K562 (cell line): ENCODE results near the gene SLC17A8. TPM values are rescaled to one million over a fixed set of nuclear protein-coding genes. Genes with fewer than 3 reads are reported as not detected.

Experiments used
- ATAC-seq: fragments of 200-7000 bp; cut with Tn5 transposase; 3 replicates; pipeline ENCODE4 v1.9.1; 2020; ENCODE audit warnings: moderate library complexity
- BruUV-seq: library from RNA; stranded (reverse); fragments of 400-500 nt; replicated peaks from 2 replicates; lab custom pipeline; 2021; lab: Mats Ljungman, UMichigan
- CTCF ChIA-PET: fragments of 300-600 bp; formaldehyde crosslinking; extraction: SDS; loops from one replicate; lab custom pipeline; 2021; ENCODE audit warnings: low intra/inter-chr PET ratio; lab: Yijun Ruan, JAX
- POLR2A ChIA-PET: fragments of 300-600, 350-650 bp; sonication (Branson Sonifier 250); formaldehyde crosslinking; extraction: SDS; loops from one replicate; lab custom pipeline; 2021; ENCODE audit warnings: antibody characterized with exemption, inconsistent platforms; lab: Yijun Ruan, JAX
- DNase-seq, 4 experiments: peaks; one replicate each; pipeline versions ENCODE4 v3.0.0 to v3.0.0-alpha.2; 2011 to 2018; ENCODE audit warnings: low spot score in 3 of 4, mixed read lengths in 3 of 4; ENCODE audit errors: extremely low read depth in 1 of 4
- FAIRE-seq: peaks from 2 replicates; lab custom pipeline; 2011; peaks lifted over from hg19 to GRCh38; lab: Jason Lieb, UNC
- H2AFZ ChIP-seq: 2 replicates; pipeline ENCODE4 v1.6.0; 2011; ENCODE audit warnings: low read depth, low read length, control low read depth, inconsistent platforms
- H3K27ac ChIP-seq: fragments of 200-600 bp; 3 replicates; pipeline ENCODE4 v1.8.0; 2011; ENCODE audit warnings: low read depth, mild to moderate bottlenecking, control low read depth, inconsistent platforms, low read length, moderate library complexity, mixed read lengths; ENCODE audit errors: extremely low read depth
- H3K27me3 ChIP-seq, 2 experiments: fragments of 300-600 bp in 1 of 2; 2 replicates in 1 of 2; 3 replicates in 1 of 2; pipeline versions ENCODE4 v1.6.0 to v1.8.0; 2011; ENCODE audit warnings: inconsistent platforms in 2 of 2, low read length in 2 of 2, mild to moderate bottlenecking in 1 of 2, mixed read lengths in 1 of 2, moderate library complexity in 1 of 2; ENCODE audit not compliant: control insufficient read depth in 2 of 2, insufficient read depth in 2 of 2
- H3K36me3 ChIP-seq: fragments of 300-600 bp; 3 replicates; pipeline ENCODE4 v1.8.0; 2011; ENCODE audit warnings: mild to moderate bottlenecking, low read length, inconsistent platforms; ENCODE audit not compliant: control insufficient read depth, insufficient read depth
- H3K4me1 ChIP-seq, 2 experiments: fragments of 200-600 bp in 1 of 2; replicated peaks in 1 of 2; 2 replicates in 1 of 2; 3 replicates in 1 of 2; pipeline versions ENCODE4 v1.5.1 to v1.8.0; 2011; ENCODE audit warnings: inconsistent platforms in 2 of 2, low read length in 2 of 2, mild to moderate bottlenecking in 1 of 2, mixed read lengths in 1 of 2, moderate library complexity in 1 of 2; ENCODE audit not compliant: control insufficient read depth in 2 of 2, insufficient read depth in 2 of 2
- H3K4me2 ChIP-seq: 2 replicates; pipeline ENCODE4 v1.6.1; 2011; ENCODE audit warnings: low read length, control low read depth, inconsistent platforms, mixed read lengths; ENCODE audit not compliant: insufficient read depth
- H3K4me3 ChIP-seq: fragments of 200-600 bp; sonication (generic), shearing (Covaris generic); 2 replicates; pipeline ENCODE4 v1.5.1; 2016; ENCODE audit warnings: control low read depth, inconsistent platforms
- H3K79me2 ChIP-seq: fragments of 200-600 bp; 3 replicates; pipeline ENCODE4 v1.8.0; 2011; ENCODE audit warnings: low read length, inconsistent platforms; ENCODE audit not compliant: control insufficient read depth, insufficient read depth
- H3K9ac ChIP-seq, 2 experiments: 2 replicates each; pipeline versions ENCODE4 v1.6.0 to v1.6.1; 2011; ENCODE audit warnings: low read depth in 2 of 2, low read length in 2 of 2, control low read depth in 1 of 2, inconsistent platforms in 1 of 2, mild to moderate bottlenecking in 1 of 2, mixed read lengths in 1 of 2; ENCODE audit not compliant: insufficient read depth in 1 of 2
- H3K9me1 ChIP-seq: one replicate; pipeline ENCODE4 v1.6.0; 2011; ENCODE audit warnings: inconsistent platforms, mild to moderate bottlenecking, low read length, moderate library complexity; ENCODE audit not compliant: control insufficient read depth, insufficient read depth
- H3K9me3 ChIP-seq: replicated peaks from 2 replicates; pipeline ENCODE4 v1.5.1; 2011; ENCODE audit warnings: low read depth, low read length, inconsistent platforms; ENCODE audit not compliant: control insufficient read depth, insufficient read depth
- H4K20me1 ChIP-seq: replicated peaks from 2 replicates; pipeline ENCODE4 v1.6.1; 2011; ENCODE audit warnings: low read length, inconsistent platforms, mixed read lengths; ENCODE audit not compliant: control insufficient read depth, insufficient read depth
- BRD9 ChIP-seq: fragments of 450-650 bp; IDR thresholded peaks from 2 replicates; pipeline ENCODE4 v1.6.1; 2018; ENCODE audit warnings: low read depth; ENCODE audit not compliant: partially characterized antibody
- KAT2B ChIP-seq: IDR thresholded peaks from one replicate; pipeline ENCODE4 v1.6.1; 2012; ENCODE audit warnings: low read depth, mild to moderate bottlenecking, control low read depth, inconsistent platforms, low read length, moderate library complexity
- SIX5 ChIP-seq, 2 experiments: IDR thresholded peaks; 2 replicates each; pipeline ENCODE4 v1.6.1; 2011; ENCODE audit warnings: low read length in 2 of 2, borderline replicate concordance in 1 of 2, low read depth in 1 of 2, mild to moderate bottlenecking in 1 of 2, moderate library complexity in 1 of 2; ENCODE audit not compliant: insufficient read depth in 1 of 2
- STAG1 ChIP-seq: sonication (generic); formaldehyde crosslinking; IDR thresholded peaks from 2 replicates; pipeline ENCODE4 v1.5.0; 2020; ENCODE audit warnings: missing genetic modification reagents, borderline replicate concordance
- TEAD4 ChIP-seq, 2 experiments: sonication (generic) in 1 of 2; formaldehyde crosslinking in 1 of 2; IDR thresholded peaks; 2 replicates each; pipeline versions ENCODE4 v1.6.1 to v1.8.0; 2012 to 2022; ENCODE audit warnings: borderline replicate concordance in 1 of 2, inconsistent platforms in 1 of 2, low read length in 1 of 2, mild to moderate bottlenecking in 1 of 2, missing genetic modification reagents in 1 of 2
- TOE1 ChIP-seq, 2 experiments: fragments of 450-650 bp in 1 of 2; sonication (generic) in 1 of 2; formaldehyde crosslinking in 1 of 2; IDR thresholded peaks; 2 replicates each; pipeline versions ENCODE4 v1.7.1 to v1.8.0; 2016 to 2022; ENCODE audit warnings: borderline replicate concordance in 2 of 2, mild to moderate bottlenecking in 2 of 2, antibody characterized with exemption in 1 of 2, inconsistent platforms in 1 of 2, low read depth in 1 of 2, missing genetic modification reagents in 1 of 2, moderate library complexity in 1 of 2
- ZFP30 ChIP-seq: fragments of 250-450 bp; sonication (Bioruptor Pico); IDR thresholded peaks from 2 replicates; pipeline ENCODE4 v1.8.0; 2022; ENCODE audit warnings: moderate library complexity, mild to moderate bottlenecking, inconsistent platforms, borderline replicate concordance
- ZNF224 ChIP-seq: sonication (generic); formaldehyde crosslinking; IDR thresholded peaks from 2 replicates; pipeline ENCODE4 v1.8.0; 2022; ENCODE audit warnings: mild to moderate bottlenecking, missing genetic modification reagents
- ZNF644 ChIP-seq: fragments of 200-800 bp; sonication (Bioruptor generic); IDR thresholded peaks from 2 replicates; pipeline ENCODE4 v1.6.1; 2016; ENCODE audit warnings: low read depth, missing genetic modification characterization, missing compliant biosample characterization
- whole genome bisulfite sequencing: fragments of 100-300 bp; shearing (Covaris generic); methylation state at CpG from one replicate; pipeline ENCODE4 v1.1.6; 2016; ENCODE audit warnings: low coverage, mixed read lengths; ENCODE audit not compliant: insufficient coverage; ENCODE audit errors: missing lambda C conversion rate; 5-methylcytosine and 5-hydroxymethylcytosine counted together
- in situ Hi-C: fragments of 300-500 bp; cut with MboI; formaldehyde crosslinking; loops from 4 replicates; pipeline ENCODE4 v1.15.0; 2018; ENCODE audit warnings: inconsistent platforms, mixed read lengths
- intact Hi-C: fragments of 100-400 bp; cut with micrococcal nuclease; formaldehyde crosslinking; loops from 2 replicates; pipeline ENCODE4 v1.14.2; 2022
- polyA plus RNA-seq, 8 experiments: library from polyadenylated mRNA; depleted of rRNA in 4 of 8; stranded (reverse) in 5 of 8; unstranded in 3 of 8; fragments of >200 nt; fragmentation: Nextera tagmentation in 2 of 8; fragmentation: Illumina TruSeq in 1 of 8; extraction: Ambion mirVana in 2 of 8; extraction: Trizol in 1 of 8; gene quantifications; 2 replicates each; pipeline versions ENCODE4 v1.2.1 to v1.2.3, GENCODE V29; 2011 to 2014; ENCODE audit warnings: inconsistent platforms in 1 of 8, missing spikeins in 1 of 8
- total RNA-seq, 7 experiments: library from RNA; depleted of rRNA in 6 of 7; stranded (reverse); fragments of >200 nt in 6 of 7; fragmentation: Illumina TruSeq in 2 of 7; extraction: Trizol in 2 of 7; gene quantifications; 2 replicates each; pipeline versions ENCODE4 v1.2.1 to v1.2.3, GENCODE V29; 2011 to 2021; ENCODE audit warnings: low replicate concordance in 1 of 7
- TF ChIP-seq, protein P1 (sequence below): fragments of 200-600 bp; sonication (generic); IDR thresholded peaks from one replicate; pipeline ENCODE4 v1.6.1; 2012; ENCODE audit warnings: mild to moderate bottlenecking, low read depth, low read length, inconsistent platforms

The SLC17A8 gene
- total and polyA plus RNA-seq, 9 of the 15 experiments (the other 6 are each of a cell fraction or from before 2014, with no cell fraction given) = 0.03 TPM; not detected in 8

DNA sequence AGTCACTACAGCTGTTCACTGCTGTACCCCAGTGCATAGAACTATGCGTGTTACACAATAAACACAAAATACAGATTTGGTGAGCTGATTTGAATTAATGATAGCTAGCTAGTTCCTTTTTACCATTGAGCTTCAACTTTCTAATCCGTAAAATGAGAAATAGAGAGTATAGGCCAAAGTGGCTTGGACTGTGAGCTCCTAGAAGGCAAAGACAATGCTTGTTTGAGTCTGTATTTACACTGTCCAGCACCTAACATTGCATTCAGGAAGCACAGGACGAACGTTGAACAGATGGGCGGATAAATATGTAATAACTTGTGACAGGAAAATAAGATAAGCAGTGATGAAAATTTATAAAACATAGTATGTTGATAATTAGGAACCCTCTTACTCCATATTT is 31.5 kb downstream of the SLC17A8 start:
- no TSS peak for BruUV-seq
- ChIA-PET POLR2A (no interaction called here), CTCF (no interaction called here)
- in situ Hi-C loops = no loop called here
- DNase-seq = no peak
- Histone ChIP-seq H3K4me3 (no peak overlapping the region), H3K9me1 (no peaks in the 10 kb centered on the region), H3K9me3 (no peaks in the 10 kb centered on the region), H3K9ac (no peak overlapping the region), H3K79me2 (no peaks in the 10 kb centered on the region), H3K36me3 (no peaks in the 10 kb centered on the region), H2AFZ (no peak overlapping the region), H3K4me1 (no peaks in the 10 kb centered on the region), H4K20me1 (no peaks in the 10 kb centered on the region), H3K27ac (no peak overlapping the region), H3K27me3 (no peaks in the 10 kb centered on the region; a peak in 2 of 5 replicates), H3K4me2 (no peak overlapping the region)
- intact Hi-C loops = no loop called here
- no peak for FAIRE-seq
- no peak for ATAC-seq
- 2% methylated on average over 5 of the region's 5 CpGs for WGBS
- TF ChIP-seq BRD9 (no peak), TEAD4 (IDR thresholded peaks at IDR 0.05; ENCODE audit: low read length) (no peak), TEAD4 (CRISPR knock-in tag; IDR thresholded peaks at IDR 0.05; ENCODE audit: borderline replicate concordance) (no peak), ZNF224 (CRISPR knock-in tag) (no peak), SIX5 (IDR thresholded peaks at IDR 0.05; ENCODE audit: borderline replicate concordance in 1 of 2, insufficient read depth in 1 of 2, low read depth in 1 of 2, low read length in 2 of 2) (no peak), KAT2B (no peak), ZFP30 (no peak), TOE1 (IDR thresholded peaks at IDR 0.05; ENCODE audit: borderline replicate concordance) (no peak), TOE1 (CRISPR knock-in tag; IDR thresholded peaks at IDR 0.05; ENCODE audit: borderline replicate concordance, low read depth) (no peak), ZNF644 (tag) (no peak), STAG1 (no peak)
- TF ChIP-seq, protein P1, sequence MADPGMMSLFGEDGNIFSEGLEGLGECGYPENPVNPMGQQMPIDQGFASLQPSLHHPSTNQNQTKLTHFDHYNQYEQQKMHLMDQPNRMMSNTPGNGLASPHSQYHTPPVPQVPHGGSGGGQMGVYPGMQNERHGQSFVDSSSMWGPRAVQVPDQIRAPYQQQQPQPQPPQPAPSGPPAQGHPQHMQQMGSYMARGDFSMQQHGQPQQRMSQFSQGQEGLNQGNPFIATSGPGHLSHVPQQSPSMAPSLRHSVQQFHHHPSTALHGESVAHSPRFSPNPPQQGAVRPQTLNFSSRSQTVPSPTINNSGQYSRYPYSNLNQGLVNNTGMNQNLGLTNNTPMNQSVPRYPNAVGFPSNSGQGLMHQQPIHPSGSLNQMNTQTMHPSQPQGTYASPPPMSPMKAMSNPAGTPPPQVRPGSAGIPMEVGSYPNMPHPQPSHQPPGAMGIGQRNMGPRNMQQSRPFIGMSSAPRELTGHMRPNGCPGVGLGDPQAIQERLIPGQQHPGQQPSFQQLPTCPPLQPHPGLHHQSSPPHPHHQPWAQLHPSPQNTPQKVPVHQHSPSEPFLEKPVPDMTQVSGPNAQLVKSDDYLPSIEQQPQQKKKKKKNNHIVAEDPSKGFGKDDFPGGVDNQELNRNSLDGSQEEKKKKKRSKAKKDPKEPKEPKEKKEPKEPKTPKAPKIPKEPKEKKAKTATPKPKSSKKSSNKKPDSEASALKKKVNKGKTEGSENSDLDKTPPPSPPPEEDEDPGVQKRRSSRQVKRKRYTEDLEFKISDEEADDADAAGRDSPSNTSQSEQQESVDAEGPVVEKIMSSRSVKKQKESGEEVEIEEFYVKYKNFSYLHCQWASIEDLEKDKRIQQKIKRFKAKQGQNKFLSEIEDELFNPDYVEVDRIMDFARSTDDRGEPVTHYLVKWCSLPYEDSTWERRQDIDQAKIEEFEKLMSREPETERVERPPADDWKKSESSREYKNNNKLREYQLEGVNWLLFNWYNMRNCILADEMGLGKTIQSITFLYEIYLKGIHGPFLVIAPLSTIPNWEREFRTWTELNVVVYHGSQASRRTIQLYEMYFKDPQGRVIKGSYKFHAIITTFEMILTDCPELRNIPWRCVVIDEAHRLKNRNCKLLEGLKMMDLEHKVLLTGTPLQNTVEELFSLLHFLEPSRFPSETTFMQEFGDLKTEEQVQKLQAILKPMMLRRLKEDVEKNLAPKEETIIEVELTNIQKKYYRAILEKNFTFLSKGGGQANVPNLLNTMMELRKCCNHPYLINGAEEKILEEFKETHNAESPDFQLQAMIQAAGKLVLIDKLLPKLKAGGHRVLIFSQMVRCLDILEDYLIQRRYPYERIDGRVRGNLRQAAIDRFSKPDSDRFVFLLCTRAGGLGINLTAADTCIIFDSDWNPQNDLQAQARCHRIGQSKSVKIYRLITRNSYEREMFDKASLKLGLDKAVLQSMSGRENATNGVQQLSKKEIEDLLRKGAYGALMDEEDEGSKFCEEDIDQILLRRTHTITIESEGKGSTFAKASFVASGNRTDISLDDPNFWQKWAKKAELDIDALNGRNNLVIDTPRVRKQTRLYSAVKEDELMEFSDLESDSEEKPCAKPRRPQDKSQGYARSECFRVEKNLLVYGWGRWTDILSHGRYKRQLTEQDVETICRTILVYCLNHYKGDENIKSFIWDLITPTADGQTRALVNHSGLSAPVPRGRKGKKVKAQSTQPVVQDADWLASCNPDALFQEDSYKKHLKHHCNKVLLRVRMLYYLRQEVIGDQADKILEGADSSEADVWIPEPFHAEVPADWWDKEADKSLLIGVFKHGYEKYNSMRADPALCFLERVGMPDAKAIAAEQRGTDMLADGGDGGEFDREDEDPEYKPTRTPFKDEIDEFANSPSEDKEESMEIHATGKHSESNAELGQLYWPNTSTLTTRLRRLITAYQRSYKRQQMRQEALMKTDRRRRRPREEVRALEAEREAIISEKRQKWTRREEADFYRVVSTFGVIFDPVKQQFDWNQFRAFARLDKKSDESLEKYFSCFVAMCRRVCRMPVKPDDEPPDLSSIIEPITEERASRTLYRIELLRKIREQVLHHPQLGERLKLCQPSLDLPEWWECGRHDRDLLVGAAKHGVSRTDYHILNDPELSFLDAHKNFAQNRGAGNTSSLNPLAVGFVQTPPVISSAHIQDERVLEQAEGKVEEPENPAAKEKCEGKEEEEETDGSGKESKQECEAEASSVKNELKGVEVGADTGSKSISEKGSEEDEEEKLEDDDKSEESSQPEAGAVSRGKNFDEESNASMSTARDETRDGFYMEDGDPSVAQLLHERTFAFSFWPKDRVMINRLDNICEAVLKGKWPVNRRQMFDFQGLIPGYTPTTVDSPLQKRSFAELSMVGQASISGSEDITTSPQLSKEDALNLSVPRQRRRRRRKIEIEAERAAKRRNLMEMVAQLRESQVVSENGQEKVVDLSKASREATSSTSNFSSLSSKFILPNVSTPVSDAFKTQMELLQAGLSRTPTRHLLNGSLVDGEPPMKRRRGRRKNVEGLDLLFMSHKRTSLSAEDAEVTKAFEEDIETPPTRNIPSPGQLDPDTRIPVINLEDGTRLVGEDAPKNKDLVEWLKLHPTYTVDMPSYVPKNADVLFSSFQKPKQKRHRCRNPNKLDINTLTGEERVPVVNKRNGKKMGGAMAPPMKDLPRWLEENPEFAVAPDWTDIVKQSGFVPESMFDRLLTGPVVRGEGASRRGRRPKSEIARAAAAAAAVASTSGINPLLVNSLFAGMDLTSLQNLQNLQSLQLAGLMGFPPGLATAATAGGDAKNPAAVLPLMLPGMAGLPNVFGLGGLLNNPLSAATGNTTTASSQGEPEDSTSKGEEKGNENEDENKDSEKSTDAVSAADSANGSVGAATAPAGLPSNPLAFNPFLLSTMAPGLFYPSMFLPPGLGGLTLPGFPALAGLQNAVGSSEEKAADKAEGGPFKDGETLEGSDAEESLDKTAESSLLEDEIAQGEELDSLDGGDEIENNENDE = no peak
